ENCODE data around the gene CES1. TPM values are rescaled to one million over a fixed set of nuclear protein-coding genes. Genes with fewer than 3 reads are reported as not detected.
"Not testable (repeated sequence)": the region's sequence is repeated elsewhere in the genome, so short reads cannot be mapped to it uniquely, and the experiment has no call there.

CES1 gene
- total and polyA plus RNA-seq, 2 of the 8 experiments (the other 6 are each of a cell fraction or from before 2014, with no cell fraction given), result 0.91 to 1.2 TPM

- CTCF ChIA-PET (ENCODE audit: partially characterized antibody), result interaction anchor here (0.9 to 1.3 kb wide), 4 partner anchors 118 to 369 kb away, joined by 3 to 4 read pairs (median 3); no protein-coding TSS in a partner anchor
- H3K23me2 ChIP-seq (ENCODE audit: low read depth, low read length); H3K18ac ChIP-seq (ENCODE audit: extremely low read depth, low read length); H2AFZ ChIP-seq (ENCODE audit: low read length); H4K8ac ChIP-seq (ENCODE audit: extremely low read depth, insufficient read depth, low read length); H3K36me3 ChIP-seq (ENCODE audit: control insufficient read depth in 2 of 4, insufficient read depth in 4 of 4, low read length in 3 of 4); H2BK120ac ChIP-seq (replicated peaks; ENCODE audit: low read depth, low read length); H2BK12ac ChIP-seq (ENCODE audit: low read depth, low read length); H3K9ac ChIP-seq (replicated peaks in 1 of 4; ENCODE audit: extremely low read depth in 1 of 4, low read depth in 3 of 4, low read length in 3 of 4); H2BK20ac ChIP-seq (ENCODE audit: low read length); POLR2A ChIA-PET (ENCODE audit: partially characterized antibody); H3K27me3 ChIP-seq (replicated peaks in 1 of 4; ENCODE audit: control insufficient read depth in 3 of 4, extremely low read depth in 1 of 4, insufficient read depth in 3 of 4, low read length in 3 of 4); H3K56ac ChIP-seq (replicated peaks; ENCODE audit: insufficient read length, low read depth, low read length); DNase-seq (ENCODE audit: low read depth in 1 of 2, low spot score in 2 of 2); H3K4me3 ChIP-seq (ENCODE audit: extremely low read depth in 1 of 4, insufficient read depth in 2 of 4, low read depth in 3 of 4, low read length in 4 of 4); H3K4ac ChIP-seq (replicated peaks; ENCODE audit: insufficient read length, low read depth, low read length); H4K91ac ChIP-seq (replicated peaks; ENCODE audit: insufficient read length, low read length); H4K5ac ChIP-seq (ENCODE audit: insufficient read length, low read depth, low read length); H3K23ac ChIP-seq (ENCODE audit: insufficient read length); H2BK15ac ChIP-seq (ENCODE audit: low read length); H3K14ac ChIP-seq (ENCODE audit: insufficient read length); H3K79me1 ChIP-seq (ENCODE audit: low read depth, low read length); H2BK5ac ChIP-seq (ENCODE audit: low read depth, low read length); FAIRE-seq; H4K20me1 ChIP-seq (replicated peaks in 1 of 2; ENCODE audit: control insufficient read depth in 1 of 2, insufficient read depth in 2 of 2, low read length in 2 of 2); H3K4me2 ChIP-seq (ENCODE audit: insufficient read depth in 1 of 2, low read depth in 2 of 2, low read length in 2 of 2); H3K79me2 ChIP-seq (ENCODE audit: control insufficient read depth in 1 of 2, insufficient read depth in 2 of 2, low read length in 2 of 2); H2AK5ac ChIP-seq (ENCODE audit: low read depth, low read length); H3K9me3 ChIP-seq (ENCODE audit: insufficient read depth in 2 of 2, low read depth in 1 of 2, low read length in 1 of 2); H3K27ac ChIP-seq (ENCODE audit: low read depth, low read length); H3K4me1 ChIP-seq (replicated peaks in 1 of 4; ENCODE audit: control insufficient read depth in 3 of 4, insufficient read depth in 4 of 4, low read length in 3 of 4): not testable (repeated sequence)
- WGBS, 2 experiments (ENCODE audit: extremely low coverage in 1 of 2, insufficient coverage in 1 of 2, insufficient read length in 1 of 2, insufficient replicate concordance in 2 of 2, low coverage in 1 of 2, low lambda C conversion rate in 2 of 2, missing lambda C conversion rate in 1 of 2), result 88% methylated on average over 1 of the region's 3 CpGs; no CpG with 5 or more reads in 1 of the 2 experiments
Measured at GRCh38 chr16:55835173-55835572, 2.3 kb upstream of the CES1 start.

All from H1 (cell line).